SHP77 treated with DMSO at 0.1 percent for 48 hours (cell line): ENCODE measurements around the gene HOXB9.

Experiments used
- DNase-seq: peaks from one replicate; lab custom pipeline; 2025; lab: John Stamatoyannopoulos, UW

HOXB9 gene

DNA sequence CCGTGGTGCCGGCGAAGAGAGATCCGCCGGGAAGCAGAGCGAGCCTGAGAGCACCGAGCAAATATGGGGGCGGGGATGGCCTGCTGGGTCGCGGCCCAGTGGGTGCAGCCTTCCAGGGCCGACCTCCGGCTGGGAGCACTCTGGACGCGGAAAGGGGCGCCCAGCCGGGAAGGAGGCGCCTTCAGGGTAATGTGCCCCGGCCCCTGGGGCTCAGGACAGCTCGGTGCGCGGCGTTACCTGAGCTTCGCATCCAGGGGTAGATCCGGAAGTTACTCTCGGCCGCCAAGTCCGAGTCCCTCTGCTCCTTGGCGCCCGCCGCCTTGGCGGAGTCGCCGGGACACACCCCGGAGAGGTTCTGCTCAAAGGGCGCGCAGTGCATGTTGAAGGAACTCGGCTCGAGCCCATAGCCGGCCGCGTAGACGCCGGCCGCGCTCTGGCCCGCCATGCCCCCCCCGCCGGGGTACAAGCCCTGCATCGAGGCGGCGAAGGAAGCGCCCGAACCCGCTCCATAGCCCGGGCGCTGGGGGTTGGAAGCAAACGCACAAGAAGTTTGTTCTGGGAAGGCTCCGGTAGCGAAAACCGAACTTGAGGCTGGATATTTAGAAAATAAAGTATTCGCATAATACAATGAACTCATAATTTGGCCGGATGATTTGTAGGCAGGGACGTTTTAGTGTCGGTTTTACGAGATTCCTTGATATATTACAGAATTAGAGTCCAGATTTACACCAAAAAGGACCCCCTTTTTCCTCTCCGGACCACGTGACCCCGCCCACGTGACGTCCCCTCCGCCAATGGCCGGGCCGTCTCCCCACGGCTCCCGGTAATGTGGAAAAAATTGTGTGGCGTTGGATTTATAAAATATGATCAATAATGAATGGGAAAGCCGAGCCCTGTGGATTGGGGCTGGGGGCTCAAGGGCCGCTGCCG, 15.6 kb downstream of the HOXB9 start, which contains the start of gene HOXB7:
HOXB7 (minus strand) TSS at position 736 of the 930 bp plus-strand sequence; CDS start at position 637, 99 bp downstream.
- DNase-seq: peak; percentile 47

DNA sequence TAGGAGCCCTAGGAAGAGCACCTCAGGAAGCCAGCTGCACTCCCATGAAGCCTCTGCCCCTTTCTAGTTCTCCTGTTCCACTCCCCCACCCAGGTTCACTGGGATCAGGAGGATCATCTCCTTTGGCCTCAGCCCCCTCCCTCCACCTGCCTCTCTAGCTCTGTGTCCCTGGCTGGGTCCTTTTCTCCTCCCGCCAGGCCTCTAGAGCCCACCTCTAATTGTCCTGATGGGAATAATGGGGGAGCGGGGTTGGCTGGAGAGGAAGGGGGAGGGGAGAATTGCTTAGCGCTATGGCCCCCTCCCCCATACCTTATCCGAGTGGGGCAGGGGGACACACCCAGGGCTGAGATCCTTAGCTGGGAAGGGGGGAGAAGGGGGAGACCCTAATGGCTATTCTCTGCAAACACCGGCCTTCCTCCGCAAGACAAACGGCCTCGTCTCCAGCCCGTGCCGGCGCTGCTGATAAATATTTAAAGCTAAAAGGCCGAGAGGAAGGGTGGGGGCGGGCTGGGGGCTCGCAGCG, 16.3 kb downstream of the HOXB9 start:
- no peak for DNase-seq

DNA sequence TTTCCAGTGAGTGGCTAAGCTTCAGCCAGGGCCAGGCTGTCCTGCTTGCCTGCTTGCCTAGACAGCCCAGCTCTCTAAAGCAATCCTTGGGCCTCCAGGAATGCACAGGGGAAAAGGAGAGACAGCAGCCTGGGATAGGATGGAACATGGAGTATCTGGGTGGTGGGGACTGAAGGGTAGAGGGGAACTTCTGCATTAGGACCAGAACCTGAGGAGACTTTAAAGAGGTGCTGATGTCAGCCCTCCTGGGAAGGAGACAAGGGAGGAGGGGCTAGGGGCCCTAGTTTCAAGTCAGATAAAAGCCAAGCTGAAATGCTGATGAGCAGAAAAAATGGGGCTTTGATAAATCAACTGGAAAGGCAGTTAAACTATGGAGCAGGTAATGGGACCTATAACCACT, 17.1 kb downstream of the HOXB9 start:
- DNase-seq: no peak

DNA sequence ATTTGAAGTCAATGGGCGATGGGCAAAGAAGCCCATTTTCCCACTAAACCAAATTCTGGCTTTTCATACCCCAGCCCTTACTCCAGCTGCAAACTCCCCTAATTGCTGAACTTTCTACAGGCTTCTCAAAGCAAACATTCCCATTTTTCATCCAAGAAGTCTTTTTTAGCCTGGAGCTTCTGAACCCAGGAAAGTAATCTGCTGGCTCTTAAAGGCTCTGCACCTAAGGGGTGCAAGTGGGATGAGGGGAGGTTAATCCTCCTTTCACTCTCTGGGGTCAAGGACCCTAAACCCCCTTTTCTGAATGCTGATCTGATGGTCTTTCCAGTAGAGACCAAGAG, 17.7 kb downstream of the HOXB9 start:
- DNase-seq: no peak

DNA sequence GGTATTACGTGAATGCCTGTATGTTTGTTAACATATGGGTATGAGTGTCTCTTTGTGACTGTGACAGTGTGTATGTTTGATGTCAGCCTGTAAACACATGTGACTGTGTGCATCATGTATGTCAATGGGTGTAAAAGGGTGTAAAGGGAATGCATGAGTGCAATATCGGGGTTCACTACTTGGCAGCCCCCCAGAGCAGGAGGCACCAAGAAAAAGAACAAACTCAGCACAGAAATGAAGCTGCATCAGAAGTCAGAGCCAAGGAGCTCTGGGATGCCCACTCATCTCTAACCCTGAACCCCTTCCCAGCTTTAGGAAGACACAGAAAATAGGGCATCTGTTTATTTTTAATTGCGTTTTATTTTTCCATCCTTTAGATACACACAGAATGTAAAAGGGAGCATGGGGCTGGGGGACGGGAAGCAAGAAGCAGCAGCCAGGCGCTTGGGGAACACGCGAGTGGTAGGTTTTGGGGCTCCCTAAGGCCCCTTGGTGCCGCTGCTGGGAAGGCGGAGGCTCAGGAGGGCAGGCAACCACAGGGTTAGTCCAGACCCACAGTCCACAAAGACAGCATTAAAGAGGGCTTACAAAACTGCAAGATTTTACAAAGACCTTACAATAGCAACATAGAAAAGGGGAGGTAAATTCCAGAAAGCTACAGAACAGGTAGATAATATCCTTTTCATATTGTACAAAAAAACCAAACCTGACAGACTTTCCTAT, 19.1 kb downstream of the HOXB9 start:
- DNase-seq: no peak

- DNase-seq: no peak
These were observed 19.9 kb downstream of the HOXB9 start for GRCh38 chr17:48605991-48606891.

DNA sequence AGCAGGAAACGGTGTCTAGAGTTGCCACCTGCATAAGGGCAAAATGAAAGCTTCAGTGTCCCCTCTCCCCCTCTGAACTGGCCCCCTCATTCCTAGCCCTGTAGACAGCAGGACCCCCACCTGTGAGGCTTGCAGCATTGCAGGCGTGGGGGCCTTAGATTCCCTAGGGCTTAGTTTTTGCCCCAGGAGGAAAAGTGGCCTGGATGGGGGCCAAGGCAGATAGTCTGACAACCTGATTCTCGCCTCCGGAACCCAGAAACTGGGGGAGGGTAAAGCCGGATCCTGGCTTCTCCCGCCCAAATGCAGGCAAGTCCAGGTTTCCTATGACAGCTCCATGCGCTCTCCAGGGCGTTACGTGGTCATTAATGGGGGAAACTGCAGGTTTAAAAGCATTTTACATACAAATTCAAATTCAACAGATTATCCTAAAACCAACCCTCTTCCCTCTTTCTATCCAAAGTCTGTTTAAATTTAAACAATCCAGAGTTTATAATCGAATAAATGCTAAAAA, 20.7 kb downstream of the HOXB9 start:
- no peak for DNase-seq

GRCh38 chr17:48604770-48605329, 21.3 kb downstream of the HOXB9 start, which contains the start of gene HOXB6:
TSS of gene HOXB6 (minus strand) at chr17:48604986. CDS start at chr17:48598150, 6,836 bp downstream.
- no peak for DNase-seq

GRCh38 chr17:48603959-48604769, 22.0 kb downstream of the HOXB9 start:
- DNase-seq: peak; percentile 34

- no peak for DNase-seq
These were observed 24.4 kb downstream of the HOXB9 start for GRCh38 chr17:48601539-48602425.

GRCh38 chr17:48601207-48601538, 25.0 kb downstream of the HOXB9 start:
- no peak for DNase-seq

DNA sequence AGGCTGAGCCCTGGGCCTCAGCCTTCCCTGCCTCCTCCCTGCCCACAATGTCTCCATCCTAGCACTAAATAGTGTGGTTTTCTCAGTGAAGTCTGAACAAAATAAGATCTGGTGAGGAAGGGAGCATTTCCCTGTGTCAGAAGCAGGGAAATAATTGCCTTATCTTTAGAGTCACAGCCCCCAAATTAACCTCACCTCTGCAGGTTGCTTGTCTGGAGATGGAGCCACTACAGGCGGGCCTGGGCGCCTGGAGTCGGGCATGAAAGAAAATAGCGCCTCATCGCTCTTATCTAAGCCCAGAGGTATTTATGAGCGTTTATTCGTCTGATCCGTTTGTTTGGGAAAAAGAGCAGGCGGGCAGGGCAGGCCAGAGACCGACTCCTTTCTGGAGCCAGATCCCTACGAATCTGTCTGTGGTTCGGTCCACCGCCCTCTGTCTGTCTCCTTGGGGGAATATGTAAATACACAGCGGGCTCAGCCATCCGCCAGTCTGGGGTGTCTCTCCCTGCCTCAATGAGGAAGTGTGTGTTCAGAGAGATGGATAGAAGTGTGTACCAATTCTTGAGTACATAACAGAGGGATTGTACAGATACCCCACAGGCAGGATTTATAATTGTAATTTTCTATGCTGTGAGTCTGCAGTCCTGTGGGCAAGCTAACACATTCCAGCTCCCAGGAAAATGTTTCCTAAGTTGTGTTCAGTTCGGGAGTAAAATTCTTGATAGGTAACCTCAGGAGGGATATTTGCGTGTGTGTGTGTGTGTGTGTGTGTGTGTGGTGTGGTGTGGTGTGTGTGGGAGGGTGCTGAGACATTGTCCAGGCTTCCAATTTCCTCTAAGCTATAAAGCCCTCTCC, 25.7 kb downstream of the HOXB9 start:
- DNase-seq: no peak

GRCh38 chr17:48599354-48599753, 26.8 kb downstream of the HOXB9 start:
- no peak for DNase-seq

- no peak for DNase-seq
These were observed 27.4 kb downstream of the HOXB9 start for GRCh38 chr17:48598736-48599135.

GRCh38 chr17:48597778-48598631, 28.2 kb downstream of the HOXB9 start:
- DNase-seq: no peak

- DNase-seq: no peak
These were observed 28.7 kb downstream of the HOXB9 start for GRCh38 chr17:48597528-48597777.

- DNase-seq: no peak
These were observed 29.2 kb downstream of the HOXB9 start for GRCh38 chr17:48596735-48597527.
